GM12892 (cell line): ENCODE data around the gene CERS6.

Experiments used
- POLR2A ChIP-seq: IDR thresholded peaks from 2 replicates; pipeline ENCODE4 v1.6.1; 2011; ENCODE audit warnings: low read depth, low read length, control low read depth
- POLR2AphosphoS5 ChIP-seq: IDR thresholded peaks from 2 replicates; pipeline ENCODE4 v1.6.1; 2011; ENCODE audit warnings: low read depth, low read length, control low read depth

- TF ChIP-seq POLR2AphosphoS5: no peak
- no peak for TF ChIP-seq POLR2A
These were observed 33.5 kb upstream of the CERS6 start for GRCh38 chr2:168422584-168422983.
